Spleen (tissue), 11 donors: ENCODE measurements around the gene TXNDC2. TPM values are rescaled to one million over a fixed set of nuclear protein-coding genes. Genes with fewer than 3 reads are reported as not detected.

Source experiments
- DNase-seq: peaks from one replicate; pipeline ENCODE4 v3.0.0-alpha.2; 2020
- H3K27ac ChIP-seq, 8 donors: fragments of 200-600 bp; sonication (generic) in 7 of 8; 1 replicate in 4 of 8; 2 replicates in 4 of 8; pipeline versions ENCODE4 v1.5.0 to v1.8.0; 2016 to 2021; ENCODE audit warnings: inconsistent platforms in 4 of 8, mild to moderate bottlenecking in 4 of 8, moderate library complexity in 1 of 8
- H3K27me3 ChIP-seq, 7 donors: fragments of 200-600 bp; sonication (generic) in 6 of 7; replicated peaks in 1 of 7; 1 replicate in 4 of 7; 2 replicates in 3 of 7; pipeline versions ENCODE4 v1.5.0 to v1.8.0; 2016 to 2021; ENCODE audit warnings: inconsistent platforms in 3 of 7, mild to moderate bottlenecking in 1 of 7
- H3K36me3 ChIP-seq, 6 donors: fragments of 200-600 bp; sonication (generic) in 5 of 6; 1 replicate in 4 of 6; 2 replicates in 2 of 6; pipeline versions ENCODE4 v1.5.0 to v1.8.0; 2016 to 2021; ENCODE audit warnings: inconsistent platforms in 2 of 6
- H3K4me1 ChIP-seq, 6 donors: fragments of 200-600 bp; sonication (generic) in 5 of 6; 1 replicate in 3 of 6; 2 replicates in 3 of 6; pipeline versions ENCODE4 v1.5.0 to v1.8.0; 2016 to 2021; ENCODE audit warnings: inconsistent platforms in 3 of 6
- H3K4me3 ChIP-seq, 8 donors: fragments of 200-600 bp; sonication (generic) in 7 of 8; 1 replicate in 4 of 8; 2 replicates in 4 of 8; pipeline versions ENCODE4 v1.5.0 to v1.8.0; 2016 to 2021; ENCODE audit warnings: inconsistent platforms in 4 of 8, mild to moderate bottlenecking in 4 of 8, moderate library complexity in 2 of 8
- H3K9me3 ChIP-seq, 8 donors: fragments of 200-600 bp; sonication (generic) in 7 of 8; 1 replicate in 4 of 8; 2 replicates in 4 of 8; pipeline versions ENCODE4 v1.5.0 to v1.8.0; 2016 to 2021; ENCODE audit warnings: inconsistent platforms in 4 of 8
- CTCF ChIP-seq, 11 experiments: fragments of 200-600 bp in 7 of 11; fragments of 450-650 bp in 4 of 11; sonication (generic) in 4 of 11; IDR thresholded peaks in 8 of 11; conservative IDR thresholded peaks in 3 of 11; 1 replicate in 7 of 11; 2 replicates in 4 of 11; pipeline versions ENCODE4 v1.4.0 to v1.8.0; 2016 to 2021; ENCODE audit warnings: antibody characterized with exemption in 11 of 11, inconsistent platforms in 4 of 11, mild to moderate bottlenecking in 1 of 11
- POLR2A ChIP-seq, 3 donors: fragments of 450-650 bp; IDR thresholded peaks; one replicate each; pipeline ENCODE4 v1.5.1; 2017; ENCODE audit warnings: antibody characterized with exemption in 3 of 3, mild to moderate bottlenecking in 1 of 3
- POLR2AphosphoS5 ChIP-seq, 3 donors: sonication (generic); formaldehyde crosslinking; IDR thresholded peaks; one replicate each; pipeline ENCODE4 v1.5.1; 2017; ENCODE audit warnings: antibody characterized with exemption in 3 of 3
- WGBS, 5 donors: extraction: QIAGEN DNeasy Blood & Tissue Kit in 3 of 5; methylation state at CpG; one replicate each; pipeline versions ENCODE4 v1.1.5 to v1.1.7; 2013 to 2018; 5-methylcytosine and 5-hydroxymethylcytosine counted together
- intact Hi-C: fragments of 100-400 bp; cut with DNase I; formaldehyde crosslinking; loops from one replicate; pipeline ENCODE4 v1.15.0; 2023; ENCODE audit warnings: low total_unique reads
- polyA plus RNA-seq, 3 donors: library from polyadenylated mRNA; stranded (reverse); fragments of 200-250 nt; gene quantifications; one replicate each; pipeline ENCODE4 v1.2.1, GENCODE V29; 2013
- total RNA-seq, 7 donors: library from RNA; depleted of rRNA in 3 of 7; stranded (reverse); fragments of >200 nt in 3 of 7; fragmentation: NEBNext Ultra II Directional in 4 of 7; extraction: Animal tissue kit (Norgen Biotek cat#: 25700) in 4 of 7; gene quantifications; one replicate each; pipeline versions ENCODE4 v1.1.0 to v1.2.1, GENCODE V29; 2016 to 2021
- donor health status: healthy with polysubstance abuse.
- donor health status: DM: no; HTN: no; CAD: no; lungs with moderate emphysema.
- donor health status: DM: no; HTN: no; CAD: no.
- donor health status: Bipolar disorder and iron deficiency.
- donor health status: healthy.
- donor health status: DM: no; HTN: no; CAD: no.
- donor health status: DM: yes; HTN: yes; CAD: no.

Gene TXNDC2
- total and polyA plus RNA-seq, 10 donors, result 0.03 to 0.93 (median 0.41) TPM; not detected in 4

- peak; percentile 98 to 99 (median 98) for TF ChIP-seq POLR2AphosphoS5 (IDR thresholded peaks at IDR 0.05)
- peak in 1 of 11 experiments; percentile 32 for TF ChIP-seq CTCF (IDR thresholded peaks at IDR 0.05 in 8 of 11, conservative IDR thresholded peaks at IDR 0.05 in 3 of 11)
- TF ChIP-seq POLR2A (IDR thresholded peaks at IDR 0.05), result peak; percentile 66 to 84 (median 70)
- H3K36me3 ChIP-seq, result no peaks in the 10 kb centered on the region
- peak within 1 kb of the TSS; percentile 73 to 92 (median 89) for H3K4me3 ChIP-seq
- peak; percentile 99 for DNase-seq
- peak within 1 kb of the TSS; percentile 99 to 100 (median 100) for H3K27ac ChIP-seq
- H3K27me3 ChIP-seq, result no peaks in the 10 kb centered on the region
- 0 to 1% (median 0%) methylated on average over 53 to 87 of the region's 87 CpGs for WGBS, 5 donors
- intact Hi-C loops, result no loop called here
- no peaks in the 10 kb centered on the region for H3K9me3 ChIP-seq
- peaks cover 35 to 50% (median 44%) of the 10 kb centered on the region in 6 donors for H3K4me1 ChIP-seq
Observed at GRCh38 chr18:9913526-9914333, 28.0 kb downstream of the TXNDC2 start, which contains the start of gene VAPA. TSS of gene VAPA (plus strand) at chr18:9914016. CDS start at chr18:9914257, 241 bp downstream.

- Histone ChIP-seq H3K27me3 (no peaks in the 10 kb centered on the region), H3K4me1 (peaks cover 38 to 56% (median 49%) of the 10 kb centered on the region in 6 donors), H3K36me3 (no peaks in the 10 kb centered on the region), H3K4me3 (peak overlapping the region; percentile 73 to 92 (median 89)), H3K9me3 (no peaks in the 10 kb centered on the region), H3K27ac (peak overlapping the region; percentile 99 to 100 (median 100))
- TF ChIP-seq POLR2AphosphoS5 (IDR thresholded peaks at IDR 0.05) (no peak), POLR2A (IDR thresholded peaks at IDR 0.05) (no peak), CTCF (IDR thresholded peaks at IDR 0.05 in 8 of 11, conservative IDR thresholded peaks at IDR 0.05 in 3 of 11) (no peak)
- WGBS, 5 donors, result 0 to 1% (median 0%) methylated on average over 4 to 35 of the region's 35 CpGs
- no peak for DNase-seq
- intact Hi-C loops, result no loop called here
Observed at GRCh38 chr18:9914334-9914583, 28.5 kb downstream of the TXNDC2 start.

- peak overlapping the region; percentile 73 to 92 (median 89) for H3K4me3 ChIP-seq
- H3K9me3 ChIP-seq, result no peaks in the 10 kb centered on the region
- DNase-seq, result peak; percentile 95
- no peaks in the 10 kb centered on the region for H3K27me3 ChIP-seq
- WGBS, 5 donors, result 0 to 1% (median 0%) methylated on average over 34 to 77 of the region's 77 CpGs
- H3K36me3 ChIP-seq, result no peaks in the 10 kb centered on the region
- peak overlapping the region; percentile 99 to 100 (median 100) for H3K27ac ChIP-seq
- TF ChIP-seq CTCF (IDR thresholded peaks at IDR 0.05 in 8 of 11, conservative IDR thresholded peaks at IDR 0.05 in 3 of 11), result no peak
- peak; percentile 79 to 91 (median 81) for TF ChIP-seq POLR2AphosphoS5 (IDR thresholded peaks at IDR 0.05)
- intact Hi-C loops, result no loop called here
- H3K4me1 ChIP-seq, result peaks cover 43 to 60% (median 54%) of the 10 kb centered on the region in 6 donors
Observed at GRCh38 chr18:9914584-9915290, 29.0 kb downstream of the TXNDC2 start.
